Tibial nerve (tissue), 4 donors: Measurements from ENCODE around the gene DCAF15.

Source experiments
- CTCF ChIP-seq, 5 experiments: fragments of 200-600 bp in 3 of 5; fragments of 450-650 bp in 2 of 5; sonication (generic) in 3 of 5; IDR thresholded peaks; one replicate each; pipeline ENCODE4 v1.5.1; 2016 to 2019; ENCODE audit warnings: antibody characterized with exemption in 5 of 5, mild to moderate bottlenecking in 3 of 5, moderate library complexity in 2 of 5
- EP300 ChIP-seq, 2 donors: sonication (generic); formaldehyde crosslinking; IDR thresholded peaks; one replicate each; pipeline ENCODE4 v1.6.1; 2017; ENCODE audit warnings: antibody characterized with exemption in 2 of 2, mild to moderate bottlenecking in 1 of 2
- POLR2A ChIP-seq, 2 donors: fragments of 450-650 bp; IDR thresholded peaks; one replicate each; pipeline ENCODE4 v1.6.1; 2017; ENCODE audit warnings: antibody characterized with exemption in 2 of 2, mild to moderate bottlenecking in 2 of 2, moderate library complexity in 2 of 2

- TF ChIP-seq CTCF (IDR thresholded peaks at IDR 0.05) (no peak), POLR2A (IDR thresholded peaks at IDR 0.05) (no peak), EP300 (IDR thresholded peaks at IDR 0.05) (no peak)
These were observed 13.8 kb upstream of the DCAF15 start, which contains the start of gene PODNL1 for GRCh38 chr19:13938301-13939064.
